Keratinocyte (primary cell): ENCODE results near the gene ZBTB20. TPM values are rescaled to one million over a fixed set of nuclear protein-coding genes. Genes with fewer than 3 reads are reported as not detected.

ENCODE experiments used
- DNase-seq: peaks from one replicate; pipeline ENCODE4 v3.0.0-alpha.2; 2011; ENCODE audit warnings: low read depth, missing footprints, low spot score
- FAIRE-seq: peaks from 2 replicates; lab custom pipeline; 2011; peaks lifted over from hg19 to GRCh38; lab: Jason Lieb, UNC
- H2AFZ ChIP-seq: 2 replicates; pipeline ENCODE4 v1.6.0; 2012; ENCODE audit warnings: low read length, control low read depth, inconsistent platforms; ENCODE audit not compliant: control insufficient read depth
- H3K27ac ChIP-seq: 2 replicates; pipeline ENCODE4 v1.5.1; 2011; ENCODE audit warnings: low read length; ENCODE audit not compliant: control insufficient read depth, insufficient read depth
- H3K27me3 ChIP-seq: 3 replicates; pipeline ENCODE4 v1.6.0; 2011; ENCODE audit warnings: low read length; ENCODE audit not compliant: control insufficient read depth, insufficient read depth; ENCODE audit errors: extremely low read depth
- H3K36me3 ChIP-seq, 2 experiments: 2 replicates in 1 of 2; 3 replicates in 1 of 2; pipeline ENCODE4 v1.5.1; 2011; ENCODE audit warnings: low read length in 2 of 2, mild to moderate bottlenecking in 1 of 2; ENCODE audit not compliant: control insufficient read depth in 2 of 2, insufficient read depth in 2 of 2; ENCODE audit errors: extremely low read depth in 1 of 2
- H3K4me1 ChIP-seq: 3 replicates; pipeline ENCODE4 v1.5.1; 2011; ENCODE audit warnings: low read length; ENCODE audit not compliant: control insufficient read depth, insufficient read depth; ENCODE audit errors: extremely low read depth
- H3K4me2 ChIP-seq: 3 replicates; pipeline ENCODE4 v1.6.0; 2011; ENCODE audit warnings: low read depth, low read length; ENCODE audit not compliant: control insufficient read depth, insufficient read depth; ENCODE audit errors: extremely low read depth
- H3K4me3 ChIP-seq, 3 experiments: fragments of 200-600 bp in 1 of 3; sonication (generic) in 1 of 3; 2 replicates in 2 of 3; 3 replicates in 1 of 3; pipeline ENCODE4 v1.5.1; 2011 to 2016; ENCODE audit warnings: low read length in 3 of 3, mild to moderate bottlenecking in 3 of 3, control low read depth in 2 of 3, inconsistent platforms in 1 of 3, low read depth in 1 of 3, mixed read lengths in 1 of 3, mixed run types in 1 of 3, moderate library complexity in 1 of 3; ENCODE audit not compliant: control insufficient read depth in 2 of 3, insufficient read depth in 2 of 3; ENCODE audit errors: extremely low read depth in 1 of 3
- H3K79me2 ChIP-seq: 2 replicates; pipeline ENCODE4 v1.6.0; 2012; ENCODE audit warnings: low read length; ENCODE audit not compliant: control insufficient read depth, insufficient read depth
- H3K9ac ChIP-seq: 3 replicates; pipeline ENCODE4 v1.6.0; 2011; ENCODE audit warnings: low read length; ENCODE audit not compliant: control insufficient read depth, insufficient read depth; ENCODE audit errors: extremely low read depth
- H3K9me1 ChIP-seq: 3 replicates; pipeline ENCODE4 v1.6.0; 2011; ENCODE audit warnings: low read length; ENCODE audit not compliant: control insufficient read depth, insufficient read depth; ENCODE audit errors: extremely low read depth
- H3K9me3 ChIP-seq: 2 replicates; pipeline ENCODE4 v1.5.1; 2012; ENCODE audit warnings: low read depth, low read length; ENCODE audit not compliant: control insufficient read depth
- H4K20me1 ChIP-seq: 3 replicates; pipeline ENCODE4 v1.6.0; 2011; ENCODE audit warnings: low read length; ENCODE audit not compliant: control insufficient read depth, insufficient read depth; ENCODE audit errors: extremely low read depth
- EZH2 ChIP-seq: IDR thresholded peaks from one replicate; pipeline ENCODE4 v1.6.1; 2012; ENCODE audit warnings: inconsistent platforms, mild to moderate bottlenecking, low read length, moderate library complexity
- dilution Hi-C: fragments of 300-500 bp; cut with MboI; formaldehyde crosslinking; loops from one replicate; pipeline ENCODE4 v1.7.0; 2020; ENCODE audit warnings: low sequenced_read_pairs; ENCODE audit not compliant: extremely low pct_ligation_motif_present
- polyA plus RNA-seq, 5 experiments: library from polyadenylated mRNA; depleted of rRNA in 3 of 5; stranded (reverse) in 3 of 5; stranded (forward) in 1 of 5; unstranded in 1 of 5; fragments of >200 nt; gene quantifications; 1 replicate in 1 of 5; 2 replicates in 3 of 5; 3 replicates in 1 of 5; pipeline versions ENCODE4 v1.2.1 to v1.2.3, GENCODE V29; 2011 to 2012; ENCODE audit warnings: missing spikeins in 2 of 5, low read depth in 1 of 5, low replicate concordance in 1 of 5
- TF ChIP-seq, protein P1 (sequence below), 3 experiments: IDR thresholded peaks in 1 of 3; conservative IDR thresholded peaks in 1 of 3; optimal IDR thresholded peaks in 1 of 3; 2 replicates in 2 of 3; 3 replicates in 1 of 3; pipeline versions ENCODE3 to v1.5.1; 2011; ENCODE audit warnings: low read length in 3 of 3, mild to moderate bottlenecking in 3 of 3, moderate library complexity in 2 of 3, control low read depth in 1 of 3, inconsistent platforms in 1 of 3; ENCODE audit not compliant: insufficient read depth in 2 of 3; ENCODE audit errors: extremely low read depth in 1 of 3

ZBTB20 gene
- polyA plus RNA-seq, 1 donor (not counting 4 experiments of a cell fraction or from before 2014, with no cell fraction given), result 0.52 TPM

DNA sequence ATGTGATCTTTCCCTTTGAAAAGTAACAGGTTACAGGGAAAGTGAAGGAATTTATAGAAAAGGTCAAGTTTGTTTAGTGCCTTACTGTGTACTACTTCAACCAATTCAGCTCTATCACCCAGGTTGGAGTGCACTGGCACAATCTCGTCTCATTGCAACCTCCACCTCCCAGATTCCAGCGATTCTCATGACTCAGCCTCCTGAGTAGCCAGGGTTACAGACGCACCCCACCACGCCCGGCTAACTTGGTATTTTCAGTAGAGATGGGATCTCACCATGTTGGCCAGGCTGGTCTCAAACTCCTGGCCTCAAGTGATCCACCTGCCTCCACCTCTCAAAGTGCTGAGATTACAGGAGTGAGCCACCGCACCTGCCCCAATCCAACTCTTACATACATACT, 279.7 kb downstream of the ZBTB20 start:
- no peaks in the 10 kb centered on the region for H3K79me2 ChIP-seq
- no peaks in the 10 kb centered on the region for H3K9me1 ChIP-seq
- H3K36me3 ChIP-seq, result no peaks in the 10 kb centered on the region
- no peaks in the 10 kb centered on the region for H3K27me3 ChIP-seq
- no peak overlapping the region for H3K4me3 ChIP-seq
- TF ChIP-seq, protein P1, sequence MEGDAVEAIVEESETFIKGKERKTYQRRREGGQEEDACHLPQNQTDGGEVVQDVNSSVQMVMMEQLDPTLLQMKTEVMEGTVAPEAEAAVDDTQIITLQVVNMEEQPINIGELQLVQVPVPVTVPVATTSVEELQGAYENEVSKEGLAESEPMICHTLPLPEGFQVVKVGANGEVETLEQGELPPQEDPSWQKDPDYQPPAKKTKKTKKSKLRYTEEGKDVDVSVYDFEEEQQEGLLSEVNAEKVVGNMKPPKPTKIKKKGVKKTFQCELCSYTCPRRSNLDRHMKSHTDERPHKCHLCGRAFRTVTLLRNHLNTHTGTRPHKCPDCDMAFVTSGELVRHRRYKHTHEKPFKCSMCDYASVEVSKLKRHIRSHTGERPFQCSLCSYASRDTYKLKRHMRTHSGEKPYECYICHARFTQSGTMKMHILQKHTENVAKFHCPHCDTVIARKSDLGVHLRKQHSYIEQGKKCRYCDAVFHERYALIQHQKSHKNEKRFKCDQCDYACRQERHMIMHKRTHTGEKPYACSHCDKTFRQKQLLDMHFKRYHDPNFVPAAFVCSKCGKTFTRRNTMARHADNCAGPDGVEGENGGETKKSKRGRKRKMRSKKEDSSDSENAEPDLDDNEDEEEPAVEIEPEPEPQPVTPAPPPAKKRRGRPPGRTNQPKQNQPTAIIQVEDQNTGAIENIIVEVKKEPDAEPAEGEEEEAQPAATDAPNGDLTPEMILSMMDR (optimal IDR thresholded peaks at IDR 0.05 in 1 of 3, IDR thresholded peaks at IDR 0.05 in 1 of 3, conservative IDR thresholded peaks at IDR 0.05 in 1 of 3; ENCODE audit: extremely low read depth in 1 of 3, insufficient read depth in 2 of 3, low read length in 3 of 3), result no peak
- no peak for TF ChIP-seq EZH2
- no peaks in the 10 kb centered on the region for H3K9me3 ChIP-seq
- H3K27ac ChIP-seq, result no peak overlapping the region
- no peaks in the 10 kb centered on the region for H3K4me1 ChIP-seq
- no peak overlapping the region for H3K4me2 ChIP-seq
- H4K20me1 ChIP-seq, result no peaks in the 10 kb centered on the region
- no peak overlapping the region for H2AFZ ChIP-seq
- dilution Hi-C loops, result no loop called here
- H3K9ac ChIP-seq, result no peak overlapping the region
- FAIRE-seq, result no peak
- no peak for DNase-seq

DNA sequence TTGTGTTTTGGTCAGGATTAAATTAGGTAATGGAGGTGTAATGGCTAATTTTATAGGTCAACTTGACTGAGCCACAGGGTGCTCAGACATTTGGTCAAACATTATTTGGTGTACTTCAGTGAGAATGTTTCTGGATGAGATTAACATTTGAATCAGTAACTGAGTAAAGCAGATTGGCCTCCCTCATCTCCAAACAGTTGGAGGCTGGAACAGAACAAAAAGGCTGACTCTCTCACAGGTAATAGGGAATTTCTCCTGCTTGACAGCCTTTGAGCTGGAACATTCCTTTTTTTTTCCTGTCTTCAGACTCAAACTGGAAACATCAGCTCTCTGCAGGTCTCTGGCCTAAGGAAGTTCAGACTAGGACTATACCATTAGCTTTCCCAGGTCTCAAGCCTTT, 280.7 kb downstream of the ZBTB20 start:
- H3K27me3 ChIP-seq, result no peaks in the 10 kb centered on the region
- TF ChIP-seq EZH2, result no peak
- TF ChIP-seq, protein P1 (optimal IDR thresholded peaks at IDR 0.05 in 1 of 3, IDR thresholded peaks at IDR 0.05 in 1 of 3, conservative IDR thresholded peaks at IDR 0.05 in 1 of 3; ENCODE audit: extremely low read depth in 1 of 3, insufficient read depth in 2 of 3, low read length in 3 of 3), result no peak

More for the DNA sequence above, 280.7 kb downstream of the ZBTB20 start:
- H2AFZ ChIP-seq, result no peak overlapping the region
- no peak overlapping the region for H3K4me3 ChIP-seq
- H3K36me3 ChIP-seq, result no peaks in the 10 kb centered on the region
- no peak overlapping the region for H3K4me2 ChIP-seq
- H3K9me1 ChIP-seq, result no peaks in the 10 kb centered on the region
- H4K20me1 ChIP-seq, result no peaks in the 10 kb centered on the region
- no peaks in the 10 kb centered on the region for H3K79me2 ChIP-seq
- H3K9ac ChIP-seq, result no peak overlapping the region
- H3K4me1 ChIP-seq, result no peaks in the 10 kb centered on the region
- no peak for FAIRE-seq
- no peak for DNase-seq
- dilution Hi-C loops, result no loop called here
- H3K27ac ChIP-seq, result no peak overlapping the region
- H3K9me3 ChIP-seq, result no peaks in the 10 kb centered on the region
